Measurements from ENCODE around the gene ATP8B1.

DNA sequence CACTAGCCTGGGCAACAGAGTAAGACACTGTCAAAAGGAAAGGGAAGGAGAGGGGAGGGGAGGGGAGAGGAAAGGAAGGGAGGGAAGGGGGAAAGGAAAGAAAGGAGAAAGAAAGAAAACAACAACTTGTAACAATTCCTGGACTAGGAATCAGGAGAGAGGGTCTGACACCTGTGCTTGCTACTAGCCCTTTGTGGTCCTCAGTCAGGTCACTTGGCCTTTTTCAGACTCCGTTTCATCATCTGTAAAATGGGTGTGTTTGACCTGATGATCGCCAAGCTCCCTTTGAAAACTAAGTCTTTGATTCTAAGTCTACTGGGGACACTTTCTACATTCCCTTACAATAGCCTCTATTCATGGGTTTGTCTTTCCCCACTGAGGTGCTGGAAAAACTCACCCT lies 11.4 kb upstream of the ATP8B1 start:
- TF ChIP-seq ZNF696 (CRISPR knock-in tag; conservative IDR thresholded peaks at IDR 0.05): no peak
- TF ChIP-seq, protein P1, sequence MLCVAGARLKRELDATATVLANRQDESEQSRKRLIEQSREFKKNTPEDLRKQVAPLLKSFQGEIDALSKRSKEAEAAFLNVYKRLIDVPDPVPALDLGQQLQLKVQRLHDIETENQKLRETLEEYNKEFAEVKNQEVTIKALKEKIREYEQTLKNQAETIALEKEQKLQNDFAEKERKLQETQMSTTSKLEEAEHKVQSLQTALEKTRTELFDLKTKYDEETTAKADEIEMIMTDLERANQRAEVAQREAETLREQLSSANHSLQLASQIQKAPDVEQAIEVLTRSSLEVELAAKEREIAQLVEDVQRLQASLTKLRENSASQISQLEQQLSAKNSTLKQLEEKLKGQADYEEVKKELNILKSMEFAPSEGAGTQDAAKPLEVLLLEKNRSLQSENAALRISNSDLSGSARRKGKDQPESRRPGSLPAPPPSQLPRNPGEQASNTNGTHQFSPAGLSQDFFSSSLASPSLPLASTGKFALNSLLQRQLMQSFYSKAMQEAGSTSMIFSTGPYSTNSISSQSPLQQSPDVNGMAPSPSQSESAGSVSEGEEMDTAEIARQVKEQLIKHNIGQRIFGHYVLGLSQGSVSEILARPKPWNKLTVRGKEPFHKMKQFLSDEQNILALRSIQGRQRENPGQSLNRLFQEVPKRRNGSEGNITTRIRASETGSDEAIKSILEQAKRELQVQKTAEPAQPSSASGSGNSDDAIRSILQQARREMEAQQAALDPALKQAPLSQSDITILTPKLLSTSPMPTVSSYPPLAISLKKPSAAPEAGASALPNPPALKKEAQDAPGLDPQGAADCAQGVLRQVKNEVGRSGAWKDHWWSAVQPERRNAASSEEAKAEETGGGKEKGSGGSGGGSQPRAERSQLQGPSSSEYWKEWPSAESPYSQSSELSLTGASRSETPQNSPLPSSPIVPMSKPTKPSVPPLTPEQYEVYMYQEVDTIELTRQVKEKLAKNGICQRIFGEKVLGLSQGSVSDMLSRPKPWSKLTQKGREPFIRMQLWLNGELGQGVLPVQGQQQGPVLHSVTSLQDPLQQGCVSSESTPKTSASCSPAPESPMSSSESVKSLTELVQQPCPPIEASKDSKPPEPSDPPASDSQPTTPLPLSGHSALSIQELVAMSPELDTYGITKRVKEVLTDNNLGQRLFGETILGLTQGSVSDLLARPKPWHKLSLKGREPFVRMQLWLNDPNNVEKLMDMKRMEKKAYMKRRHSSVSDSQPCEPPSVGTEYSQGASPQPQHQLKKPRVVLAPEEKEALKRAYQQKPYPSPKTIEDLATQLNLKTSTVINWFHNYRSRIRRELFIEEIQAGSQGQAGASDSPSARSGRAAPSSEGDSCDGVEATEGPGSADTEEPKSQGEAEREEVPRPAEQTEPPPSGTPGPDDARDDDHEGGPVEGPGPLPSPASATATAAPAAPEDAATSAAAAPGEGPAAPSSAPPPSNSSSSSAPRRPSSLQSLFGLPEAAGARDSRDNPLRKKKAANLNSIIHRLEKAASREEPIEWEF (CRISPR knock-in tag; IDR thresholded peaks at IDR 0.05): no peak
- no peak for TF ChIP-seq RFX5 (IDR thresholded peaks at IDR 0.05; ENCODE audit: low read depth, low read length)
- TF ChIP-seq, protein P2, sequence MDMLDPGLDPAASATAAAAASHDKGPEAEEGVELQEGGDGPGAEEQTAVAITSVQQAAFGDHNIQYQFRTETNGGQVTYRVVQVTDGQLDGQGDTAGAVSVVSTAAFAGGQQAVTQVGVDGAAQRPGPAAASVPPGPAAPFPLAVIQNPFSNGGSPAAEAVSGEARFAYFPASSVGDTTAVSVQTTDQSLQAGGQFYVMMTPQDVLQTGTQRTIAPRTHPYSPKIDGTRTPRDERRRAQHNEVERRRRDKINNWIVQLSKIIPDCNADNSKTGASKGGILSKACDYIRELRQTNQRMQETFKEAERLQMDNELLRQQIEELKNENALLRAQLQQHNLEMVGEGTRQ (CRISPR knock-in tag; IDR thresholded peaks at IDR 0.05): no peak
- TF ChIP-seq EP300 (IDR thresholded peaks at IDR 0.05; ENCODE audit: low read length): no peak
- no peak for TF ChIP-seq SRF (CRISPR knock-in tag; IDR thresholded peaks at IDR 0.05)
- TF ChIP-seq EZH2 (IDR thresholded peaks at IDR 0.05; ENCODE audit: borderline replicate concordance, low read depth, low read length): no peak
